T-helper 17 cell (primary cell): ENCODE data around the gene CHD6. TPM values are rescaled to one million over a fixed set of nuclear protein-coding genes. Genes with fewer than 3 reads are reported as not detected.

ENCODE experiments used
- ATAC-seq: fragments of 150-1000 bp; cut with Tn5 transposase; 2 replicates; pipeline ENCODE4 v1.10.0; 2021; ENCODE audit warnings: mild to moderate bottlenecking, moderate library complexity
- DNase-seq, 3 donors: peaks; one replicate each; pipeline versions ENCODE4 v3.0.0 to v3.0.0-alpha.2; 2020 to 2021
- H3K9me3 ChIP-seq: one replicate; pipeline ENCODE4 v1.7.0; 2013; ENCODE audit warnings: low read length, mild to moderate bottlenecking; ENCODE audit not compliant: control insufficient read depth, poor library complexity, severe bottlenecking
- H3K27ac Mint-ChIP-seq: one replicate; pipeline ENCODE4 v1.8.0; 2022; ENCODE audit warnings: mild to moderate bottlenecking, moderate library complexity, mixed read lengths
- H3K27me3 Mint-ChIP-seq: one replicate; pipeline ENCODE4 v1.8.0; 2022; ENCODE audit warnings: mixed read lengths
- H3K36me3 Mint-ChIP-seq: one replicate; pipeline ENCODE4 v1.8.0; 2022; ENCODE audit warnings: low read depth, mixed read lengths
- H3K4me1 Mint-ChIP-seq: one replicate; pipeline ENCODE4 v1.8.0; 2022; ENCODE audit warnings: mild to moderate bottlenecking, mixed read lengths
- H3K4me3 Mint-ChIP-seq: one replicate; pipeline ENCODE4 v1.8.0; 2022; ENCODE audit warnings: mild to moderate bottlenecking, moderate library complexity, mixed read lengths
- total RNA-seq, 4 donors: library from RNA in 2 of 4; stranded (reverse) in 2 of 4; gene quantifications; one replicate each; pipeline ENCODE4 v1.2.3 and lab custom pipeline; 2022 to 2026

The CHD6 gene
- total RNA-seq, 2 donors from 2014 or later = 83.3 to 87.0 TPM

- no peak for ATAC-seq
- Mint-ChIP-seq H3K4me3 (no peak overlapping the region), H3K27me3 (no peaks in the 10 kb centered on the region)
These were observed 23.5 kb downstream of the CHD6 start for GRCh38 chr20:41594514-41595322.

GRCh38 chr20:41592516-41593216 lies 25.5 kb downstream of the CHD6 start:
- Mint-ChIP-seq H3K36me3 (no peaks in the 10 kb centered on the region), H3K27ac (no peak overlapping the region), H3K27me3 (no peaks in the 10 kb centered on the region), H3K4me3 (no peak overlapping the region), H3K4me1 (peaks cover 7% of the 10 kb centered on the region)
- no peaks in the 10 kb centered on the region for H3K9me3 ChIP-seq
- DNase-seq (no peak), ATAC-seq (no peak)

More at GRCh38 chr20:41594514-41595322, 23.5 kb downstream of the CHD6 start:
- peaks cover 3% of the 10 kb centered on the region for H3K9me3 ChIP-seq
- H3K27ac Mint-ChIP-seq = no peak overlapping the region
- H3K36me3 Mint-ChIP-seq = no peaks in the 10 kb centered on the region
- no peak for DNase-seq
- peaks cover 7% of the 10 kb centered on the region for H3K4me1 Mint-ChIP-seq

GRCh38 chr20:41587956-41588355 lies 30.2 kb downstream of the CHD6 start:
- no peaks in the 10 kb centered on the region for H3K27me3 Mint-ChIP-seq

GRCh38 chr20:41587523-41587922 lies 30.7 kb downstream of the CHD6 start:
- Mint-ChIP-seq H3K4me3 (no peak overlapping the region), H3K4me1 (peaks cover 9% of the 10 kb centered on the region), H3K36me3 (no peaks in the 10 kb centered on the region), H3K27ac (no peak overlapping the region), H3K27me3 (no peaks in the 10 kb centered on the region)
- DNase-seq (no peak), ATAC-seq (no peak)
- H3K9me3 ChIP-seq = no peaks in the 10 kb centered on the region

More at GRCh38 chr20:41587956-41588355, 30.2 kb downstream of the CHD6 start:
- Mint-ChIP-seq H3K4me3 (no peak overlapping the region), H3K36me3 (no peaks in the 10 kb centered on the region), H3K27ac (no peak overlapping the region), H3K4me1 (peaks cover 8% of the 10 kb centered on the region)
- no peak for DNase-seq
- no peaks in the 10 kb centered on the region for H3K9me3 ChIP-seq
- no peak for ATAC-seq

- Mint-ChIP-seq H3K27me3 (no peaks in the 10 kb centered on the region), H3K4me3 (no peak overlapping the region), H3K27ac (no peak overlapping the region), H3K4me1 (peaks cover 11% of the 10 kb centered on the region), H3K36me3 (no peaks in the 10 kb centered on the region)
- H3K9me3 ChIP-seq = no peaks in the 10 kb centered on the region
- DNase-seq (no peak), ATAC-seq (no peak)
These were observed 31.4 kb downstream of the CHD6 start for GRCh38 chr20:41586772-41587171.

- Mint-ChIP-seq H3K4me3 (no peak overlapping the region), H3K36me3 (no peaks in the 10 kb centered on the region), H3K27ac (no peak overlapping the region), H3K4me1 (peaks cover 23% of the 10 kb centered on the region), H3K27me3 (no peaks in the 10 kb centered on the region)
- H3K9me3 ChIP-seq = peaks cover 3% of the 10 kb centered on the region
- DNase-seq (no peak), ATAC-seq (no peak)
These were observed 37.8 kb downstream of the CHD6 start for GRCh38 chr20:41580350-41580749.

GRCh38 chr20:41577129-41578009 lies 40.8 kb downstream of the CHD6 start:
- peaks cover 4% of the 10 kb centered on the region for H3K9me3 ChIP-seq
- Mint-ChIP-seq H3K4me3 (no peak overlapping the region), H3K27me3 (no peaks in the 10 kb centered on the region), H3K4me1 (peaks cover 30% of the 10 kb centered on the region), H3K27ac (peak overlapping the region; percentile 4), H3K36me3 (no peaks in the 10 kb centered on the region)
- DNase-seq (no peak), ATAC-seq (no peak)

GRCh38 chr20:41575412-41575811 lies 42.8 kb downstream of the CHD6 start:
- peaks cover 35% of the 10 kb centered on the region for H3K4me1 Mint-ChIP-seq
- no peak overlapping the region for H3K4me3 Mint-ChIP-seq

GRCh38 chr20:41574802-41575389 lies 43.3 kb downstream of the CHD6 start:
- Mint-ChIP-seq H3K36me3 (no peaks in the 10 kb centered on the region), H3K27ac (no peak overlapping the region), H3K4me3 (no peak overlapping the region), H3K4me1 (peaks cover 35% of the 10 kb centered on the region), H3K27me3 (no peaks in the 10 kb centered on the region)
- ATAC-seq = no peak
- H3K9me3 ChIP-seq = peaks cover 4% of the 10 kb centered on the region
- no peak for DNase-seq

More at GRCh38 chr20:41575412-41575811, 42.8 kb downstream of the CHD6 start:
- Mint-ChIP-seq H3K27ac (no peak overlapping the region), H3K36me3 (no peaks in the 10 kb centered on the region), H3K27me3 (no peaks in the 10 kb centered on the region)
- ATAC-seq (no peak), DNase-seq (no peak)
- peaks cover 4% of the 10 kb centered on the region for H3K9me3 ChIP-seq

- H3K36me3 Mint-ChIP-seq = no peaks in the 10 kb centered on the region
- DNase-seq (no peak), ATAC-seq (no peak)
- H3K4me1 Mint-ChIP-seq = peaks cover 39% of the 10 kb centered on the region
- H3K4me3 Mint-ChIP-seq = no peak overlapping the region
- no peaks in the 10 kb centered on the region for H3K27me3 Mint-ChIP-seq
- peaks cover 4% of the 10 kb centered on the region for H3K9me3 ChIP-seq
- peak overlapping the region; percentile 17 for H3K27ac Mint-ChIP-seq
These were observed 44.2 kb downstream of the CHD6 start for GRCh38 chr20:41573955-41574354.

- no peak overlapping the region for H3K4me3 Mint-ChIP-seq
- no peaks in the 10 kb centered on the region for H3K27me3 Mint-ChIP-seq
- no peaks in the 10 kb centered on the region for H3K36me3 Mint-ChIP-seq
- no peak for DNase-seq
- ATAC-seq = peak; percentile 21
- no peak overlapping the region for H3K27ac Mint-ChIP-seq
- peaks cover 45% of the 10 kb centered on the region for H3K4me1 Mint-ChIP-seq
- H3K9me3 ChIP-seq = peaks cover 4% of the 10 kb centered on the region
These were observed 46.1 kb downstream of the CHD6 start for GRCh38 chr20:41572010-41572572.

- no peaks in the 10 kb centered on the region for H3K27me3 Mint-ChIP-seq
- no peak for DNase-seq
- H3K36me3 Mint-ChIP-seq = no peaks in the 10 kb centered on the region
- H3K27ac Mint-ChIP-seq = no peak overlapping the region
- no peak overlapping the region for H3K4me3 Mint-ChIP-seq
- peaks cover 4% of the 10 kb centered on the region for H3K9me3 ChIP-seq
- peaks cover 48% of the 10 kb centered on the region for H3K4me1 Mint-ChIP-seq
- no peak for ATAC-seq
These were observed 47.2 kb downstream of the CHD6 start for GRCh38 chr20:41571006-41571405.
